Gastroesophageal sphincter (tissue), 3 donors: Measurements from ENCODE around the gene SYCP3.

ENCODE experiments used
- CTCF ChIP-seq, 4 experiments: fragments of 200-600 bp in 2 of 4; fragments of 450-650 bp in 2 of 4; sonication (generic) in 1 of 4; IDR thresholded peaks; one replicate each; pipeline ENCODE4 v1.5.1; 2017 to 2019; ENCODE audit warnings: antibody characterized with exemption in 4 of 4, mild to moderate bottlenecking in 2 of 4, moderate library complexity in 2 of 4
- POLR2AphosphoS5 ChIP-seq: sonication (generic); formaldehyde crosslinking; IDR thresholded peaks from one replicate; pipeline ENCODE4 v1.6.1; 2017; ENCODE audit warnings: antibody characterized with exemption

- TF ChIP-seq CTCF (IDR thresholded peaks at IDR 0.05): no peak
- no peak for TF ChIP-seq POLR2AphosphoS5
These were observed 54.2 kb downstream of the SYCP3 start for GRCh38 chr12:101685092-101685491.
